Endothelial cell (in vitro differentiated cells): ENCODE data around the gene EEF1A2. TPM values are rescaled to one million over a fixed set of nuclear protein-coding genes. Genes with fewer than 3 reads are reported as not detected.
A peak's percentile ranks its signal among the peaks of the same experiment; 100 is the strongest.

ENCODE experiments used
- DNase-seq: peaks from one replicate; pipeline ENCODE4 v3.0.0; 2021; ENCODE audit warnings: low spot score
- H3K27ac Mint-ChIP-seq: one replicate; pipeline ENCODE4 v1.8.0; 2021; ENCODE audit warnings: mixed read lengths, inconsistent platforms; ENCODE audit not compliant: unreplicated experiment
- H3K27me3 Mint-ChIP-seq: one replicate; pipeline ENCODE4 v1.8.0; 2021; ENCODE audit warnings: mild to moderate bottlenecking, moderate library complexity, mixed read lengths, inconsistent platforms; ENCODE audit not compliant: unreplicated experiment
- H3K36me3 Mint-ChIP-seq: one replicate; pipeline ENCODE4 v1.8.0; 2021; ENCODE audit warnings: mild to moderate bottlenecking, low read depth, mixed read lengths, inconsistent platforms; ENCODE audit not compliant: unreplicated experiment
- H3K4me1 Mint-ChIP-seq: one replicate; pipeline ENCODE4 v1.8.0; 2021; ENCODE audit warnings: mild to moderate bottlenecking, mixed read lengths, inconsistent platforms; ENCODE audit not compliant: unreplicated experiment
- H3K4me3 Mint-ChIP-seq: one replicate; pipeline ENCODE4 v1.8.0; 2021; ENCODE audit warnings: mild to moderate bottlenecking, mixed read lengths, inconsistent platforms; ENCODE audit not compliant: unreplicated experiment
- H3K9me3 Mint-ChIP-seq: one replicate; pipeline ENCODE4 v1.8.0; 2021; ENCODE audit warnings: mixed read lengths, inconsistent platforms; ENCODE audit not compliant: unreplicated experiment
- CTCF ChIP-seq: fragments of 200-600 bp; sonication (generic); IDR thresholded peaks from one replicate; pipeline ENCODE4 v1.5.0; 2021; ENCODE audit warnings: antibody characterized with exemption; ENCODE audit not compliant: unreplicated experiment
- total RNA-seq: library from RNA; stranded (reverse); fragmentation: NEBNext Ultra II Directional; extraction: Animal tissue kit (Norgen Biotek cat#: 25700); gene quantifications from one replicate; pipeline ENCODE4 v1.2.1, GENCODE V29; 2021; ENCODE audit not compliant: unreplicated experiment

Gene EEF1A2
- total RNA-seq, 1 donor from 2014 or later, result 0.31 TPM

- TF ChIP-seq CTCF, result no peak
- no peak for DNase-seq
- no peaks in the 10 kb centered on the region for H3K4me1 Mint-ChIP-seq
- no peaks in the 10 kb centered on the region for H3K27me3 Mint-ChIP-seq
- peak overlapping the region; percentile 4 for H3K4me3 Mint-ChIP-seq
- H3K36me3 Mint-ChIP-seq, result peaks cover 7% of the 10 kb centered on the region
- H3K27ac Mint-ChIP-seq, result no peak overlapping the region
- H3K9me3 Mint-ChIP-seq, result no peaks in the 10 kb centered on the region
Observed at GRCh38 chr20:63447320-63447719, 51.6 kb downstream of the EEF1A2 start.

- H3K27me3 Mint-ChIP-seq, result no peaks in the 10 kb centered on the region
- H3K4me3 Mint-ChIP-seq, result no peak overlapping the region
- no peak for TF ChIP-seq CTCF
- no peaks in the 10 kb centered on the region for H3K4me1 Mint-ChIP-seq
- no peak overlapping the region for H3K27ac Mint-ChIP-seq
- H3K9me3 Mint-ChIP-seq, result no peaks in the 10 kb centered on the region
- no peak for DNase-seq
- H3K36me3 Mint-ChIP-seq, result peaks cover 7% of the 10 kb centered on the region
Observed at GRCh38 chr20:63446216-63447024, 52.5 kb downstream of the EEF1A2 start.

- Mint-ChIP-seq H3K27ac (no peak overlapping the region), H3K9me3 (no peaks in the 10 kb centered on the region), H3K27me3 (no peaks in the 10 kb centered on the region), H3K4me3 (no peak overlapping the region), H3K4me1 (no peaks in the 10 kb centered on the region), H3K36me3 (peaks cover 7% of the 10 kb centered on the region)
- no peak for DNase-seq
- no peak for TF ChIP-seq CTCF
Observed at GRCh38 chr20:63445075-63445734, 53.7 kb downstream of the EEF1A2 start.

- Mint-ChIP-seq H3K4me1 (no peaks in the 10 kb centered on the region), H3K4me3 (no peak overlapping the region), H3K27ac (no peak overlapping the region), H3K9me3 (no peaks in the 10 kb centered on the region), H3K36me3 (peaks cover 7% of the 10 kb centered on the region), H3K27me3 (no peaks in the 10 kb centered on the region)
- no peak for DNase-seq
- TF ChIP-seq CTCF, result no peak
Observed at GRCh38 chr20:63444548-63444947, 54.3 kb downstream of the EEF1A2 start.
